NCI-H748 (cell line): Measurements from ENCODE around the gene SHCBP1L.
"Not testable (repeated sequence)": the region's sequence is repeated elsewhere in the genome, so short reads cannot be mapped to it uniquely, and the experiment has no call there.

Source experiments
- DNase-seq: peaks from one replicate; lab custom pipeline; 2025; ENCODE audit not compliant: unreplicated experiment; lab: John Stamatoyannopoulos, UW

The SHCBP1L gene

GRCh38 chr1:182965861-182966260 lies 12.9 kb upstream of the SHCBP1L start:
- DNase-seq: no peak

- DNase-seq: no peak
Measured at GRCh38 chr1:182965096-182965495, 12.1 kb upstream of the SHCBP1L start.

- peak; percentile 57 for DNase-seq
Measured at GRCh38 chr1:182962554-182963115, 9.7 kb upstream of the SHCBP1L start.

GRCh38 chr1:182960046-182960445 lies 7.1 kb upstream of the SHCBP1L start:
- no peak for DNase-seq

GRCh38 chr1:182957902-182958395 lies 5.0 kb upstream of the SHCBP1L start:
- no peak for DNase-seq

- no peak for DNase-seq
Measured at GRCh38 chr1:182956708-182957365, 3.9 kb upstream of the SHCBP1L start.

GRCh38 chr1:182955596-182956588 lies 2.9 kb upstream of the SHCBP1L start:
- DNase-seq: no peak

- DNase-seq: no peak
Measured at GRCh38 chr1:182953826-182954225, 860 bp upstream of the SHCBP1L start.

- not testable (repeated sequence) for DNase-seq
Measured at GRCh38 chr1:182943336-182943735, 9.6 kb downstream of the SHCBP1L start.

- DNase-seq: not testable (repeated sequence)
Measured at GRCh38 chr1:182942145-182942544, 10.8 kb downstream of the SHCBP1L start.

- no peak for DNase-seq
Measured at GRCh38 chr1:182939413-182939812, 13.6 kb downstream of the SHCBP1L start.

GRCh38 chr1:182935716-182936115 lies 17.2 kb downstream of the SHCBP1L start:
- no peak for DNase-seq

- DNase-seq: no peak
Measured at GRCh38 chr1:182930985-182931384, 22.0 kb downstream of the SHCBP1L start.

- DNase-seq: no peak
Measured at GRCh38 chr1:182927693-182928433, 25.1 kb downstream of the SHCBP1L start.

- no peak for DNase-seq
Measured at GRCh38 chr1:182925661-182926060, 27.3 kb downstream of the SHCBP1L start.

- DNase-seq: no peak
Measured at GRCh38 chr1:182917378-182917777, 35.6 kb downstream of the SHCBP1L start.

GRCh38 chr1:182913401-182913800 lies 39.6 kb downstream of the SHCBP1L start:
- DNase-seq: no peak

GRCh38 chr1:182910143-182910542 lies 42.8 kb downstream of the SHCBP1L start:
- DNase-seq: no peak

GRCh38 chr1:182909578-182909977 lies 43.4 kb downstream of the SHCBP1L start:
- DNase-seq: peak; percentile 42

GRCh38 chr1:182905321-182905720 lies 47.6 kb downstream of the SHCBP1L start:
- DNase-seq: no peak

GRCh38 chr1:182901946-182902345 lies 51.0 kb downstream of the SHCBP1L start:
- DNase-seq: not testable (repeated sequence)
